ENCODE results near the gene FAR2.

GRCh38 chr12:29264424-29264823 is 115.3 kb downstream of the FAR2 start:
- TF ChIP-seq EZH2 (IDR thresholded peaks at IDR 0.05; ENCODE audit: low read depth) (no peak), CTCF (conservative IDR thresholded peaks at IDR 0.05) (no peak)
